Measurements from ENCODE around the gene TSHZ2.
"Not testable (repeated sequence)": the region's sequence is repeated elsewhere in the genome, so short reads cannot be mapped to it uniquely, and the experiment has no call there.

TSHZ2 gene

GRCh38 chr20:53019464-53019863 lies 47.3 kb downstream of the TSHZ2 start:
- no peak for DNase-seq (ENCODE audit: extremely low read depth, low read depth)
- TF ChIP-seq CTCF (IDR thresholded peaks at IDR 0.05; ENCODE audit: low read depth, low read length), result no peak

GRCh38 chr20:53020376-53020775 lies 48.2 kb downstream of the TSHZ2 start:
- no peak for DNase-seq (ENCODE audit: extremely low read depth, low read depth)
- TF ChIP-seq CTCF (IDR thresholded peaks at IDR 0.05; ENCODE audit: low read depth, low read length), result no peak

- DNase-seq (ENCODE audit: extremely low read depth, low read depth), result no peak
- TF ChIP-seq CTCF (IDR thresholded peaks at IDR 0.05; ENCODE audit: low read depth, low read length), result no peak
Measured at GRCh38 chr20:53020834-53021233, 48.7 kb downstream of the TSHZ2 start.

GRCh38 chr20:53021934-53022333 lies 49.8 kb downstream of the TSHZ2 start:
- DNase-seq (ENCODE audit: extremely low read depth, low read depth), result no peak
- no peak for TF ChIP-seq CTCF (IDR thresholded peaks at IDR 0.05; ENCODE audit: low read depth, low read length)

- DNase-seq (ENCODE audit: extremely low read depth, low read depth), result no peak
- no peak for TF ChIP-seq CTCF (IDR thresholded peaks at IDR 0.05; ENCODE audit: low read depth, low read length)
Measured at GRCh38 chr20:53023732-53024520, 51.8 kb downstream of the TSHZ2 start.

GRCh38 chr20:53024653-53025052 lies 52.5 kb downstream of the TSHZ2 start:
- not testable (repeated sequence) for DNase-seq (ENCODE audit: extremely low read depth, low read depth)

- no peak for DNase-seq (ENCODE audit: extremely low read depth, low read depth)
- TF ChIP-seq CTCF (IDR thresholded peaks at IDR 0.05; ENCODE audit: low read depth, low read length), result no peak
Measured at GRCh38 chr20:53027089-53027488, 54.9 kb downstream of the TSHZ2 start.
